Astrocyte (in vitro differentiated cells and primary cell): ENCODE measurements around the gene SLCO3A1. TPM values are rescaled to one million over a fixed set of nuclear protein-coding genes. Genes with fewer than 3 reads are reported as not detected.

Experiments used
- DNase-seq: peaks from one replicate; pipeline ENCODE4 v3.0.0-alpha.2; 2010; ENCODE audit warnings: low read depth
- FAIRE-seq: peaks from 2 replicates; lab custom pipeline; 2011; peaks lifted over from hg19 to GRCh38; lab: Jason Lieb, UNC
- H2AFZ ChIP-seq: 2 replicates; pipeline ENCODE4 v1.6.0; 2012; ENCODE audit warnings: low read depth, low read length, inconsistent platforms
- H3K27ac ChIP-seq: 2 replicates; pipeline ENCODE4 v1.5.1; 2011; ENCODE audit warnings: low read depth, low read length, inconsistent platforms
- H3K27me3 ChIP-seq: 2 replicates; pipeline ENCODE4 v1.6.0; 2011; ENCODE audit warnings: low read length, inconsistent platforms; ENCODE audit not compliant: insufficient read depth
- H3K36me3 ChIP-seq: 2 replicates; pipeline ENCODE4 v1.5.1; 2011; ENCODE audit warnings: low read length, inconsistent platforms; ENCODE audit not compliant: insufficient read depth
- H3K4me1 ChIP-seq: 2 replicates; pipeline ENCODE4 v1.5.1; 2011; ENCODE audit warnings: low read length, inconsistent platforms; ENCODE audit not compliant: insufficient read depth
- H3K4me2 ChIP-seq: 2 replicates; pipeline ENCODE4 v1.6.0; 2012; ENCODE audit warnings: low read length, inconsistent platforms
- H3K4me3 ChIP-seq: 2 replicates; pipeline ENCODE4 v1.5.1; 2011; ENCODE audit warnings: low read depth, mild to moderate bottlenecking, low read length, inconsistent platforms; ENCODE audit not compliant: insufficient read depth
- H3K79me2 ChIP-seq: 2 replicates; pipeline ENCODE4 v1.6.0; 2012; ENCODE audit warnings: mild to moderate bottlenecking, low read length, inconsistent platforms; ENCODE audit not compliant: insufficient read depth
- H3K9ac ChIP-seq: 2 replicates; pipeline ENCODE4 v1.6.0; 2012; ENCODE audit warnings: mild to moderate bottlenecking, low read length, inconsistent platforms
- H3K9me3 ChIP-seq: 2 replicates; pipeline ENCODE4 v1.5.1; 2012; ENCODE audit warnings: low read depth, mild to moderate bottlenecking, low read length, inconsistent platforms; ENCODE audit not compliant: insufficient read depth
- H4K20me1 ChIP-seq: 2 replicates; pipeline ENCODE4 v1.6.0; 2012; ENCODE audit warnings: low read length, inconsistent platforms; ENCODE audit not compliant: insufficient read depth
- H3K27ac Mint-ChIP-seq: one replicate; pipeline ENCODE4 v1.8.0; 2021; ENCODE audit warnings: mild to moderate bottlenecking, mixed read lengths; ENCODE audit not compliant: unreplicated experiment
- H3K27me3 Mint-ChIP-seq: one replicate; pipeline ENCODE4 v1.8.0; 2021; ENCODE audit warnings: low read depth, mixed read lengths; ENCODE audit not compliant: unreplicated experiment
- H3K36me3 Mint-ChIP-seq: one replicate; pipeline ENCODE4 v1.8.0; 2021; ENCODE audit warnings: low read depth, mixed read lengths; ENCODE audit not compliant: unreplicated experiment
- H3K4me1 Mint-ChIP-seq: one replicate; pipeline ENCODE4 v1.8.0; 2021; ENCODE audit warnings: low read depth, mixed read lengths; ENCODE audit not compliant: unreplicated experiment
- H3K4me3 Mint-ChIP-seq: one replicate; pipeline ENCODE4 v1.8.0; 2021; ENCODE audit warnings: mild to moderate bottlenecking, moderate library complexity, mixed read lengths; ENCODE audit not compliant: unreplicated experiment
- H3K9me3 Mint-ChIP-seq: one replicate; pipeline ENCODE4 v1.8.0; 2021; ENCODE audit warnings: mild to moderate bottlenecking, mixed read lengths; ENCODE audit not compliant: unreplicated experiment
- CTCF ChIP-seq: IDR thresholded peaks from 2 replicates; pipeline ENCODE4 v1.5.1; 2011; ENCODE audit warnings: low read depth, mild to moderate bottlenecking, inconsistent platforms, low read length, moderate library complexity; ENCODE audit not compliant: insufficient read depth
- EZH2 ChIP-seq: IDR thresholded peaks from 2 replicates; pipeline ENCODE4 v1.6.1; 2012; ENCODE audit warnings: mild to moderate bottlenecking, low read length, inconsistent platforms; ENCODE audit not compliant: insufficient read depth
- total RNA-seq: library from RNA; stranded (reverse); gene quantifications from 2 replicates; pipeline ENCODE4 v1.2.1, GENCODE V29; 2021

Gene SLCO3A1
- total RNA-seq, 1 donor from 2014 or later: 9.4 TPM

GRCh38 chr15:92049290-92049989 is 195.9 kb downstream of the SLCO3A1 start:
- no peak overlapping the region for H2AFZ ChIP-seq
- no peak for FAIRE-seq
- H3K9me3 Mint-ChIP-seq: no peaks in the 10 kb centered on the region
- H3K79me2 ChIP-seq: no peaks in the 10 kb centered on the region
- H3K4me1 Mint-ChIP-seq: no peaks in the 10 kb centered on the region
- no peak overlapping the region for H3K4me3 ChIP-seq
- no peaks in the 10 kb centered on the region for H3K4me1 ChIP-seq
- no peaks in the 10 kb centered on the region for H3K36me3 Mint-ChIP-seq
- no peak overlapping the region for H3K27ac ChIP-seq
- no peaks in the 10 kb centered on the region for H3K27me3 Mint-ChIP-seq
- TF ChIP-seq EZH2: no peak
- no peak for TF ChIP-seq CTCF
- H3K9ac ChIP-seq: no peak overlapping the region
- H3K4me3 Mint-ChIP-seq: no peak overlapping the region
- no peaks in the 10 kb centered on the region for H3K9me3 ChIP-seq
- no peak for DNase-seq
- H3K4me2 ChIP-seq: no peak overlapping the region
- H3K36me3 ChIP-seq: no peaks in the 10 kb centered on the region
- no peak overlapping the region for H3K27ac Mint-ChIP-seq
- H4K20me1 ChIP-seq: peaks cover 8% of the 10 kb centered on the region
- H3K27me3 ChIP-seq: no peaks in the 10 kb centered on the region

- no peaks in the 10 kb centered on the region for H3K79me2 ChIP-seq
- H3K36me3 ChIP-seq: no peaks in the 10 kb centered on the region
- TF ChIP-seq CTCF (no peak), EZH2 (no peak)
- DNase-seq (no peak), FAIRE-seq (no peak)
- Mint-ChIP-seq H3K27ac (no peak overlapping the region), H3K36me3 (no peaks in the 10 kb centered on the region), H3K27me3 (no peaks in the 10 kb centered on the region), H3K9me3 (no peaks in the 10 kb centered on the region), H3K4me1 (no peaks in the 10 kb centered on the region), H3K4me3 (no peak overlapping the region)
- no peaks in the 10 kb centered on the region for H3K9me3 ChIP-seq
- no peaks in the 10 kb centered on the region for H3K27me3 ChIP-seq
- H3K9ac ChIP-seq: no peak overlapping the region
- no peak overlapping the region for H3K4me2 ChIP-seq
- H3K4me1 ChIP-seq: no peaks in the 10 kb centered on the region
- H2AFZ ChIP-seq: no peak overlapping the region
- peaks cover 8% of the 10 kb centered on the region for H4K20me1 ChIP-seq
- no peak overlapping the region for H3K27ac ChIP-seq
- no peak overlapping the region for H3K4me3 ChIP-seq
Observed at GRCh38 chr15:92050220-92050898, 196.9 kb downstream of the SLCO3A1 start.

- DNase-seq (no peak), FAIRE-seq (no peak)
- no peak overlapping the region for H3K27ac Mint-ChIP-seq
- Histone ChIP-seq H2AFZ (no peak overlapping the region), H3K79me2 (no peaks in the 10 kb centered on the region), H3K9ac (no peak overlapping the region), H3K9me3 (no peaks in the 10 kb centered on the region), H3K4me1 (no peaks in the 10 kb centered on the region), H4K20me1 (peaks cover 8% of the 10 kb centered on the region), H3K4me3 (no peak overlapping the region), H3K36me3 (no peaks in the 10 kb centered on the region), H3K27ac (no peak overlapping the region), H3K27me3 (no peaks in the 10 kb centered on the region), H3K4me2 (no peak overlapping the region)
- H3K36me3 Mint-ChIP-seq: no peaks in the 10 kb centered on the region
- H3K27me3 Mint-ChIP-seq: no peaks in the 10 kb centered on the region
- no peaks in the 10 kb centered on the region for H3K9me3 Mint-ChIP-seq
- H3K4me3 Mint-ChIP-seq: no peak overlapping the region
- TF ChIP-seq CTCF: no peak
- TF ChIP-seq EZH2: no peak
- no peaks in the 10 kb centered on the region for H3K4me1 Mint-ChIP-seq
Observed at GRCh38 chr15:92051716-92052115, 198.2 kb downstream of the SLCO3A1 start.
